SK-N-SH treated with all-trans-retinoic acid at 6 μM for 48 hours (cell line): ENCODE measurements around the gene BBS9.

Experiments
- ARNTL ChIP-seq: fragments of 450-650 bp; formaldehyde crosslinking; IDR thresholded peaks from 2 replicates; pipeline ENCODE4 v1.5.0; 2020; ENCODE audit warnings: low read depth, mild to moderate bottlenecking, moderate library complexity, borderline replicate concordance
- BACH2 ChIP-seq: fragments of 250-450 bp; sonication (Bioruptor Pico); IDR thresholded peaks from 2 replicates; pipeline ENCODE4 v1.9.0; 2021; ENCODE audit warnings: mild to moderate bottlenecking, borderline replicate concordance
- CSDC2 ChIP-seq: fragments of 250-450 bp; sonication (Bioruptor Pico); IDR thresholded peaks from 2 replicates; pipeline ENCODE4 v1.5.0; 2020; ENCODE audit warnings: mild to moderate bottlenecking, moderate library complexity
- CSRNP3 ChIP-seq: fragments of 250-450 bp; sonication (Bioruptor Pico); IDR thresholded peaks from 2 replicates; pipeline ENCODE4 v1.5.1; 2021; ENCODE audit warnings: mild to moderate bottlenecking, moderate library complexity
- OSR1 ChIP-seq: fragments of 250-450 bp; sonication (Bioruptor Pico); IDR thresholded peaks from 2 replicates; pipeline ENCODE4 v1.8.0; 2022; ENCODE audit warnings: moderate library complexity, mild to moderate bottlenecking, inconsistent platforms
- PATZ1 ChIP-seq: fragments of 250-450 bp; sonication (Bioruptor Pico); IDR thresholded peaks from 2 replicates; pipeline ENCODE4 v1.8.0; 2020; ENCODE audit warnings: mild to moderate bottlenecking, moderate library complexity, borderline replicate concordance
- POU6F1 ChIP-seq: fragments of 250-450 bp; sonication (Bioruptor Pico); IDR thresholded peaks from 2 replicates; pipeline ENCODE4 v1.8.0; 2021; ENCODE audit warnings: low read depth, mild to moderate bottlenecking, moderate library complexity, borderline replicate concordance
- TSHZ2 ChIP-seq: fragments of 250-450 bp; sonication (Bioruptor Pico); IDR thresholded peaks from 2 replicates; pipeline ENCODE4 v1.5.0; 2020; ENCODE audit warnings: mild to moderate bottlenecking, moderate library complexity
- ZFP3 ChIP-seq: fragments of 250-450 bp; sonication (Bioruptor Pico); IDR thresholded peaks from 2 replicates; pipeline ENCODE4 v1.5.0; 2020; ENCODE audit warnings: mild to moderate bottlenecking, moderate library complexity
- ZFP30 ChIP-seq: fragments of 450-650 bp; formaldehyde crosslinking; IDR thresholded peaks from 2 replicates; pipeline ENCODE4 v1.5.0; 2022; ENCODE audit warnings: mild to moderate bottlenecking, moderate library complexity

GRCh38 chr7:33128631-33128989 is 754 bp upstream of the BBS9 start:
- TF ChIP-seq ZFP3, result no peak
- no peak for TF ChIP-seq POU6F1 (CRISPR knock-in tag)
- no peak for TF ChIP-seq TSHZ2 (CRISPR knock-in tag)
- TF ChIP-seq CSRNP3 (CRISPR knock-in tag), result no peak
- no peak for TF ChIP-seq ZFP30 (CRISPR knock-in tag)
- no peak for TF ChIP-seq BACH2
- TF ChIP-seq ARNTL (CRISPR knock-in tag), result no peak
- TF ChIP-seq PATZ1 (CRISPR knock-in tag), result no peak
- TF ChIP-seq CSDC2 (CRISPR knock-in tag), result no peak
- TF ChIP-seq OSR1 (CRISPR knock-in tag), result no peak
